KG1 (cell line): ENCODE results near the gene PPP6R1.
A peak's percentile ranks its signal among the peaks of the same experiment; 100 is the strongest.

ENCODE experiments used
- DNase-seq: peaks from one replicate; lab custom pipeline; 2025; lab: John Stamatoyannopoulos, UW

Gene PPP6R1, protein sequence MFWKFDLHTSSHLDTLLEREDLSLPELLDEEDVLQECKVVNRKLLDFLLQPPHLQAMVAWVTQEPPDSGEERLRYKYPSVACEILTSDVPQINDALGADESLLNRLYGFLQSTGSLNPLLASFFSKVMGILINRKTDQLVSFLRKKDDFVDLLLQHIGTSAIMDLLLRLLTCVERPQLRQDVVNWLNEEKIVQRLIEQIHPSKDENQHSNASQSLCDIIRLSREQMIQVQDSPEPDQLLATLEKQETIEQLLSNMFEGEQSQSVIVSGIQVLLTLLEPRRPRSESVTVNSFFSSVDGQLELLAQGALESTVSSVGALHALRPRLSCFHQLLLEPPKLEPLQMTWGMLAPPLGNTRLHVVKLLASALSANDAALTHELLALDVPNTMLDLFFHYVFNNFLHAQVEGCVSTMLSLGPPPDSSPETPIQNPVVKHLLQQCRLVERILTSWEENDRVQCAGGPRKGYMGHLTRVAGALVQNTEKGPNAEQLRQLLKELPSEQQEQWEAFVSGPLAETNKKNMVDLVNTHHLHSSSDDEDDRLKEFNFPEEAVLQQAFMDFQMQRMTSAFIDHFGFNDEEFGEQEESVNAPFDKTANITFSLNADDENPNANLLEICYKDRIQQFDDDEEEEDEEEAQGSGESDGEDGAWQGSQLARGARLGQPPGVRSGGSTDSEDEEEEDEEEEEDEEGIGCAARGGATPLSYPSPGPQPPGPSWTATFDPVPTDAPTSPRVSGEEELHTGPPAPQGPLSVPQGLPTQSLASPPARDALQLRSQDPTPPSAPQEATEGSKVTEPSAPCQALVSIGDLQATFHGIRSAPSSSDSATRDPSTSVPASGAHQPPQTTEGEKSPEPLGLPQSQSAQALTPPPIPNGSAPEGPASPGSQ

DNA sequence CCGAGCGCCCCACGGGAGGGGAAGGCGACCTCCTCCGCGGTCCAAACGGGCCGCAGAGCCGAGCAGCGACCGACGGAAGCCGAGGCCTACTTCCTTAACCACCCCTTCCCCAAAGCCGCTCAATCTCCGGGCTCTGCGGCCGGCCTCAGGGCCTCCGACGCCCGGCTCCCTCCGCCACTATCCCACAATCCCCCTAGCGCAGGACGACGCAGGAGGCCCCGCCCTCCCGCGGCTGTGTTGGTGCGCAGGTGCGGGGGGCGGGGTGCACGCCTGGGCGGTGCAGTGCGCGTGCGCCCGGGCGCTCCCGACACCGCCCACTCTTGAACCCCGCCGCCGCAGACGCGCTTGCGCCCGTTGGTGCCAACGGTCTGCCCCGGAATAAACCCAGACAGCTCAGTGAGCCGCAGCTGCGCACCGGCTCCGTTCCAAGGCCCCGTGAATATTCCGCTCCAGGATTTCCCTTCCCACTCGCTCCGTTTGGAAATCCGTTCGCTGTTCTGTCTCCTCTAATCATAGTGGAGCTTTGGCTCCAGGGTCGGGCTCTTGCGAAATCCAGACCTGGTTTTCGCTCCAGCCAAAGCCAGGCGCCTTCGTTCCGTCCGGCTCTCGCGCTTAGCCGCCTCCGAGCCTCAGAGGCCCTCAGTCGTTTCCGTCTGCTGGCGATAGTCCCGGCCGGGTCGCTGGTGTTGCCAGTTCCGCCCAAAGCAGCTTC, at the start of gene PPP6R1:
TSS of gene PPP6R1 (minus strand) at position 190 of the 712 bp plus-strand sequence. CDS start 11,914 bp downstream, outside the sequence.
- peak; percentile 100 for DNase-seq

DNA sequence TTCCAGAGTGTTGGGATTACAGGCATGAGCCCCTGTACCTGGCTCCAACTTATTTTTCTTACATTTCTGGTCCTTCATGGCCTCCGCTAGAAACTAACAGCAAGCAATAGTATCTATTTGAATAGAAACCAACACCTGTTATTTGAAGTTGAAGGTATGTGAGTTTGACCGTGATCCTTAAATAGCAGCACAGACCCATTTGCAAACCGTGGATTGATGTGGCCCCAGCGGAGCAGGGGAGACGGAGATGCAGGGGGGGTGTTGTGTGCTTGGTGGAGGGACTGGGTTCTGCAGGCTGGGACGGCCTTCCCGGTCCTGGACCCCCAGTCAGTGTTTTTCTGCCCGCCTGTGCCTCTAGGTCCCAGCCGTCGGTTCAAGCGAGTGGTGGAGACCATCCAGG, 49.5 kb upstream of the PPP6R1 start:
- no peak for DNase-seq

DNA sequence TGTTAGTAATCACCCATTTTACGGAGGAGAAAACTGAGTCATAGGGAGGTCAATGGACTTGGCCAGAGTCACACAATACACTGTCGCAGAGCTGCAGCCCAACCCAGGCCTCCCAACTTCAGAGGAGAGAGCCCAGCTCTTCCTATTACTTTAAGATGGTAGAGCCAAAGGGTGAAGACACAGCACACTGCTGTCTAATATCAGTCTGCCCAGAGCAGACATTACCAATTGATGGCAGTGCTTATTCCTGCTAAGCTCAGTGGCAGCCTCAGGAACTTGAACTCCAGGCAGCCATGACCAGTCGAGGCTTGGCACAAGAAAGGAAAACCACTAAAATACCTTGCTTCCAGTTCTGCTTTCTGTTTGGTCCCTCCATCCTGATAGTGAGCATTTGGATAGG, 47.9 kb upstream of the PPP6R1 start:
- no peak for DNase-seq

DNA sequence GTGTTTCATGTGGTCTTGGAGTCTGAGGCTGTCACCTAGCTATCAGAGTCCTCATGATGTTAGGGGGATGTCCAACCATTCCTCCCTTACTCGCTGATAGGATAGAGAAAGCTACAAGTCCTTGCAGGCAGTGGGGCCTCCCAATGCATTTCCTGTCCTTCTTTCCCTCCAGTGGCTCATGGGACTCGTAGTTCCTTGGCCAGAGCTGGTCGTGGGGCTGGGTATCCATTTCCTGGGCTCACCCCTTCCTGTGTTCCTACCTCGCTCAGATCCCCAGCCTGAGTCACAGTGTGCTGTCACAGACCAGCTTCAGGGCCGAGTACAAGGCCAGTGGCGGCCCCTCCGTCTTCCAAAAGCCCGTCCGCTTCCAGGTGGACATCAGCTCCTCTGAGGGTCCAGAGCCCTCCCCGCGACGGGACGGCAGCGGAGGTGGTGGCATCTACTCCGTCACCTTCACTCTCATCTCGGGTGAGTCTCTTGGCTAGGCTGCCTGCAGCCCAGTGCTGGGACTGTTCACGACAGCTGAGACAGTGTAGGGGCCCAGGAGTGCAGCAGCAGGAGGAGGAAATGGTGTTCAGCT, 47.3 kb upstream of the PPP6R1 start:
- no peak for DNase-seq

DNA sequence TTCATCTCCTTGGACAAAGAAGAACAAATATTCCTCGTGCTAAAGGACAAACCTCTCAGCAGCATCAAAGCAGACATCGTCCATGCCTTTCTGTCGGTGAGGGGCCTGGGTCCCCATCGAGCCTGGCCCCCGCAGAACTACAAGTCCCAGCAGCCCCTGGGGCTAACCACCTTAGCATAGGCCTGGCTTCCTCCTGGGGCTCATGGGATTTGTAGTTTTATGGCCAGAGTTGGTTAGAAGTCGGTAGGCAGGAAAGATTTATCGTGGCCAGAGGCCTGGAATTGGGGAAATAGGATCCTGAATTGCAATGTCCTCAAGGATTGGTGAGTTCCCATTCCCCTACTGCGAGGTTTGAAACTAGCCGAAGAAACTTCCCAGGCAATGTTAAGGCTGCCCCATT, 46.7 kb upstream of the PPP6R1 start:
- DNase-seq, result no peak

DNA sequence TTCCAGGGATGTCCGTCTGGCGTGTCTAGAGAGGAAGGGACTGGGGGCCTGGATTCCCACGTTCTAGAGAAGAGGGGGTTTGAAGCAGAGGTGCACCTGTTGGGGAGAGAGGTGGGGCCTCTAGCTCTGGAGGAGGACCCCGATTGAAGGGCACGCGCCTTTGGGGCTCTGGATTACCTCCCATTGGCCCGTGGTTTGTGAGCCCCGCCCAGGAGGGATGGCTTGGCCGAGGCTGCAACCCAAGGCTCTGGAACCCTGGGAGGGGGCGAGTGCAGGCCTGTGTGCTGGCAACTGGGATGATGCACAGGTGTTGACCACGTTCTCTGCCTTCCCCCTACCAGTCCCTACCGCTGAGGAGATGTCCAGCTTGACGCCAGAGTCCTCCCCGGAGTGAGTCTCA, 46.2 kb upstream of the PPP6R1 start:
- no peak for DNase-seq

DNA sequence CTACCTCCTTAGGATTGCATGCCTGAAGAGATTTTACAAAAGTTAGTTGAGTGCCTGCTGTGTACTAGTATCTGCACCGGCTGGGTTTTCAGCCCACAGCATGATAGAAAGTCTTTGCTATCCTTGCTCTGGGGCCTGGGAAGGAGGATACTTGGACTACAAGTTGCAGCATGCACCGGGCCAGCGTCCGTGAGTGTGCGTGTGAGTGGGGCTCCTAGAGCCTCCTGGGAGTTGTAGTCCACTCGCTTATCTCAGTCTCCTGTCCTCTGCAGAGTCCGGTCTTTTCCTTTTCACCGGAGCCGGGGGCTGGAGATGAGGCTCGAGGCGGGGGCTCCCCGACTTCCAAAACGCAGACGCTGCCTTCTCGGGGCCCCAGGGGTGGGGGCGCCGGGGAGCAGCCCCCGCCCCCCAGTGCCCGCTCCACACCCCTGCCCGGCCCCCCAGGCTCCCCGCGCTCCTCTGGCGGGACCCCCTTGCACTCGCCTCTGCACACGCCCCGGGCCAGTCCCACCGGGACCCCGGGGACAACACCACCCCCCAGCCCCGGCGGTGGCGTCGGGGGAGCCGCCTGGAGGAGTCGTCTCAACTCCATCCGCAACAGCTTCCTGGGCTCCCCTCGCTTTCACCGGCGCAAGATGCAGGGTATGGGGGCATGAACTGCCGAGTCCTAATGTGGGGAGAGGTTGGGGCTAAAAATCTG, 45.6 kb upstream of the PPP6R1 start:
- DNase-seq, result no peak

DNA sequence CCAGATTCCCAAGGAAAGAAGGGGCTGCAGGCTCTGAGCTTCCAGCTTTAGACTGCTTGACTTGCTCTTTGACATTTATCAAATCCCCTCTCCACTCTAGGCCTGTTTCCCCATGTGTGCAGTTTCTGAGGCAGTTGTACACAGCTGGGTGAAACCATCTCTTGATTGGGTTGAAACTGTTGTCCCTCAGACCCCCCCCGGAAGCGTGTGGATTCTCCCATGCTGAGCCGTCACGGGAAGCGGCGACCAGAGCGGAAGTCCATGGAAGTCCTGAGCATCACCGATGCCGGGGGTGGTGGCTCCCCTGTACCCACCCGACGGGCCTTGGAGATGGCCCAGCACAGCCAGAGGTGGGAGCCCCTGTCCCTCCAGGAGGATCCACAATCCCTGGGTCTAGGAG, 44.7 kb upstream of the PPP6R1 start:
- no peak for DNase-seq

DNA sequence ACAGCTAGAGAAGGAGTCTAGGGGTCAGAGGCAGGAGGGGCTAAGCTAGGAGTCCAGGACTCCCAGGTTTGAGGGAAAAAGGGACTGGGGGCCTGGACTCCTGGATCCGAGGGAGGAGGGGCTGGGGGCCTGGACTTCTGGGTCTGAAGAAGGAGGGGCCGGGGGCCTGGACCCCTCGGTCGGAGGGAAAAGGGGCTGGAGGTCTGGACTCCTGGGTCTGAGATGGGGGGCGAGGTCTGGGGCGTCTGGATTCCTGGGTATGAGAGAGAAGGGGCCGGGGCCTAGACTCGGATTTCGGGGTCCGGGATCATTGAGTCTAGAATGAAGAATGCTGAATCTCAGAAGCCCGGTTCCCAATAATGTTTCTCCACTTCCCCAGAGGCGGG, 43.5 kb upstream of the PPP6R1 start:
- DNase-seq, result no peak

DNA sequence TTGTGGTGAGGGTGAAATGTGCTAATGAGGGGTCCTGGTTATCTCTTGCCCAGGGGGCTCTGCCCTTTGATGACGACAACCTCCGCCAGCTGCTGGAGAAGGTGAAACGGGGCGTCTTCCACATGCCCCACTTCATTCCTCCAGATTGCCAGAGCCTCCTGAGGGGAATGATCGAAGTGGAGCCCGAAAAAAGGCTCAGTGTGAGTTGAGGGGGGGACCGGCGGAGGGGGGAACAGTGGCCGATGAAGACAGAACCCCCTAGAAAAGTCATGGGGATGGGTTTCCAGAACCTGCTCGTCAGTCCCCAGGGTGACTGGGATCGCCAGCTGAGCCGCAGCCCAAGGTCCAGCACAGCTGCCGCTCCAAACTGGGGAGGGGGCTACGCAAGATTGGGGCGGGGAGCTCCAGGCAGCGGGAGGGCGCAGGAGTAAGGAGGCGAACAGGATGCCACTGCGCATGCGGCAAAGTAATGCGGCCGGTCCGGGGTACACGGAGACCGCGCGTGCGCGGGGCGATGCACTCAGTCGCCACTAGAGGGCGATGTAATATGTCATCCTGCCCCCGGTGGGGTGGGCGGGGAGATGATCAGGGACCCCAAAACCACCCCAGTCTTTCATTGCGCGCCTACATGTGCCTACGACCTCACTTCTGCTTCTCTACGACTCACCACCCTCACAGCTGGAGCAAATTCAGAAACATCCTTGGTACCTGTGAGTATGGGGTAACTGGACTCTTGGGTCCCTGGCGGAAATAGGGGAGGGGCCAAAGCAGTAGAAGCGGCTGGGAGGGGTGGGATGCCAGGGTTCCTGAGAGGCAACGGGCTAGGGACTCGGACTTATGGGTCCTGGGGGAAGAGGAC, 42.9 kb upstream of the PPP6R1 start:
- peak; percentile 93 for DNase-seq

DNA sequence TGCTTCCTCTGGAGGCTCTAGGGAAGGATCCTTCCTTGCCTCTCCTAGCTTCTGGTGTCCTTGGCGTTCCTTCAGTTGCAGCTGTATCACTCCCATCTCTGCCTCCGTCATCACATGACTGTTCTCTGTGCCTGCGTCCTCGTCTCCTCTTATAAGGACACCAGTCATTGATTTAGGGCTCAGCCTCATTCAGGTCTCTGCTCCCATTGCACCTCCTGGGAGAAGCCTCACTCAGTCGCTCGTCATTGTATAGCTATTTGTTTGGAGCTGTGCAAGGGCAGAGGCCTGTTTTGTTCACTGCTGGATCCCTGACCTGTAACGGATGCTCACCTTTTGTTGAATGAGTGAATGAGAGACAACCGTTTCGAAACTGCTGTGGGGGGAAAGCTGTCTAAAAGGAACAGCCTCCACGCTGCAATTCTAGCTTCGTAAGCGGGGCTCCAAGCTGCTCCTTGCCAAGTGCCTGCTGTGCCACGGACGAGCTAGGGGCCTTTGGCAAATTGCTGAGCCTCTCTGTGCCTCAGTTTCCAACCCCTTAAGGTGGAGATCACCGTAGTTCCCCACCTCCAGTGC, 42.2 kb upstream of the PPP6R1 start:
- no peak for DNase-seq

DNA sequence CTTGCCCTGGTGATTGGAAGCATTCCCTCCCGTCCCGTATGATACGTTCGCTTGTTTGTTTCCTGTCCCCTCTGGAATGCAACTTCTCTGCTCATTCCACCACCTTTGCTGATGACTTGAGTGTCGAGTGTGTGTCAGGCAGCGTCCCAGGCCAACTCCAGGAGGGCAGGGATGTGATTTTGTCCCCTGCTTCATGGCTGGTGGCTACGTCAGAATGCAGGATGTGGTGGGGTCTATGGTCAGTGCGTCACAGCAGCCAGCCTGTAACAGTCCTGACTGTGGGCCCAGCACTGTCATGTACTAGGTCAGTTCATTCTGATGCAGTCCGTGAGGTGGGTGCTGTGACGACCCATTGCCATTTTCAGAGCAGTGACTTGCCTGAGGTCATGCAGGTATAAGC, 41.2 kb upstream of the PPP6R1 start:
- no peak for DNase-seq

DNA sequence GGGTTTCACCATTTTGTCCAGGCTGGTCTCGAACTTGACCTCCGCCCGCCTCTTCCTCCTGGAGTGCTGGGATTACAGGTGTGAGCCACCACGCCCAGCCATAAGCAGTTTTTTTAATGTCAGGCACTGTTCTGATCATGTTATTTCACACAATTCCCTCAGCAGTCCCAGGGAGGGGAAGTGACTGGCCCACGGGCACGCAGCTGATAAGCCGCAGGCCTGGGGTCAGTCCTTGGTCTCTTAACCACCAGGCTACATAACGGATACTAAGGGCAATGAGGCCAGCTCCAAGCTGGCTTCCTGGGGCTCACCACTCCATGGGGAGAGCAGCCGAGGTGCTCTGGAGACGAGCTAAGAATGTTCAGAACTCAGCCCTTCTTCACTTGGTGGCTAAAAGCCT, 38.5 kb upstream of the PPP6R1 start:
- DNase-seq, result no peak

DNA sequence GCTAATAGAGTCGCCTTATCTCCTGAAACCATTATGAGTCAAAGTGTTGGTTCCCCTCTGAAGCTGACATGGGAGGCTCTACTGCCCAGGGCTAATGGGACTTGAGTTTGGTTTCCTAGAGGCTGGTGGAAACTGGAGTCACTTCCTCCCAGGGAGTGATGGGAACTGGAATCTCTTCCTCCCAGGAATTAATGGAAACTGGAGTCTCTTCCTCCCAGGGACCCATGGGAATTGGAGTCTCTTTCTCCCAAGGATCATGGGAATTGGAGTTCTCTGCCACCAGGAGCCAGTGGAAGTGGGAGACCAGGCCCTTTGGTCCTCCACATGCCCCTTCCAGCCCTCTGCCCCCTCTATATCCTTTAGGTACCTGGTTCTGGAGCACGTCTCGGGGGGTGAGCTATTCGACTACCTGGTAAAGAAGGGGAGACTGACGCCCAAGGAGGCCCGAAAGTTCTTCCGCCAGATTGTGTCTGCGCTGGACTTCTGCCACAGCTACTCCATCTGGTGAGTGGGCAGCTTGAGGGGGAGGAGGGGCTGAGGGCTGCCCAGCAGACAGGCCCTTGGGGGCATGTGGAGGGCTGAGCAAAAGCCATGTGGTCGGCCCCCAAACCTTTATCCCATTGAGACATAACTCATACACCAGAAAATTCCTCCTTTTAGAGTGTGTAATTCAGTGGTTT, 30.4 kb upstream of the PPP6R1 start:
- no peak for DNase-seq

DNA sequence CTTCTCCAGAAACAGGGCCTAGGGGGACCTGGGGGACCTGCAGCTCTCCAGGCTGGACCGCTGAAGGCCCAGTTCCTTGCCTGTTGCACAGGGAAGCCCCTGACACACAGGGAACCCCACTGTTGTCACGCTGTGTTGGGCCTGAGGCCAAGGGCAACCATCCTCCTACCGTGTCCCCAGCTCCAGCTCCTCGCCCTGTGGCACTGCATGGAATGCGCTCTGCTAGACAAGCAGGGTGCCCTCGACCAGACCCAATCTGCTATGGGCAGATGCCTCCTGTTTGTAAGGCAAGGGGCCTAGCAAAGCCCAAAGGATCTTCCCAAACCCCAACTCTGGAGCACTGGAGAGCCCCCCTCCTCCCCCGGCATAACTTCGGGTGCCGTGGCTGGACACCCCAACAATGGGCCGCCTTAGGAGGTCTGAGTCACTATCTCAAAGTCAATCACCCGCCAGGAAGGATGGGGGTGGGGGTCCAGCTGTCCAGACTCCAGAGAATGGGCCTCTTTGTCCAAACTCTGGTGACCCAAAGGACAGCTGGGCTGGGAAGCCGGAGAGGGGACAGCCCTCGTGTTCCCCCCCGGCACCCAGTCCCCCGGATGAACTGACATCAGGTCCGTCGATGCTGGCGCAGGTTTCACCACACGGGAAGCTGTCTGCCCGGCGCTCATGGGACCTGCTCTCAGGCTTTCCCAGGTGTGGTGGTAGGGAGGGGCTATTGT, 28.7 kb upstream of the PPP6R1 start:
- DNase-seq, result no peak

DNA sequence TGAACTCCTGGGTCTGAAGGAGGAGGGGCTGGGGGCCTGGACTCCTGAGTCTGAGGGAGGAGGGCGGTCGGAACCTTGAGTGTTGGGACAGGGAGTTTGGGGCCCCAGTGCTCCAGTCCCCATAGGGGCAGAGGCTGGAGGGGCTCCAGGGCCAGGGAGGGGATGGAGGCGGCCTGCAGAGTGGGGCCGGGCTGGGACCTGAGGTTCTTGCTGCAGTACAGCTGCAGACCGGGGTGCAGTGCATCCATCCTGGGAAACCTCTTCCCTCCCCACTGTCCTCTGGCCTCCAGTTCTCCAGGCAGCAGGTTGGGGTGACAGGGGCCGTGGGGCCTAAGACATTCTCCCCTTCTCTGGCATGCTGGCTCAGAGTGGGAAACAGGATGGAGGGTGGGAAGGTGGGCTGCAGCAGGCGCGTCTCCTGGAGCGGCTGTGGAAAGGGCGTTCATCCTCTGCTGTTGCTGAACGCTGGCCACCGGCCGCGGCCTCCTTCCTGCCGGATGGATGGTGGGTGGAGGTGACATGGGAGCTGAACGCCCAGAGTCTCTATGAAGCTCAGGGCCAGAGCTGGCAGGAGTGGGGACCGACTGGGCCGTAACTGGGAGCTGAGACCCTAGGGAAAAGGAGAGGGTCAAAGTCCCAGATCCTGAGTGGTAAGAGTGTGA, 26.5 kb upstream of the PPP6R1 start:
- no peak for DNase-seq

DNA sequence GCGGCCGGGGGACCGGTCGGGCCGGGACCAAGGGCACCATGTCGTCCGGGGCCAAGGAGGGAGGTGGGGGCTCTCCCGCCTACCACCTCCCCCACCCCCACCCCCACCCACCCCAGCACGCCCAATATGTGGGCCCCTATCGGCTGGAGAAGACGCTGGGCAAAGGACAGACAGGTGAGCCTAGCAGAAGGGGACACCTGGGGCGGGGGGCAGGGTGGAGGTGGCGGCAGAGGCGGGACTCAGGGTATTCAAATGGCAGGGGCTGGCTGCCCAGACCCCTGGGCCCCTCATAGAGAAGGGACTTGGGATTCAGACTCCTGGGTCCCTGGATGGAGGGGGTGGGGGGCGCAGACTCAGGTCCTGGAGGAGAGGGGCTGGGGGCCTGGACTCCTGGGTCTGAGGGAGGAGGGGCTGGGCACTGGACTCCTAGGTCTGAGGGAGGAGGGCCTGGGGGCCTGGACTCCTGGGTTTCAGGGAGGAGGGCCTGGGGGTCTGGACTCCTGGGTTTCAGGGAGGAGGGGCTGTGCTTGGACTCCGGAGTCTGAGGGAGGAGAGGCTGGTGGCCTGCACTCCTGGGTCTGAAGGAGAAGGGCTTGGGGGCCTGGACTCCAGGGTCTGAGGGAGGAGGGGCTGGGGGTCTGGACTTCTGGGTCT, 25.7 kb upstream of the PPP6R1 start:
- DNase-seq, result no peak
